GM18502 (cell line): ENCODE measurements around the gene DAGLB.

Experiments
- ATAC-seq: cut with Tn5 transposase; IDR thresholded peaks from one replicate; pipeline ENCODE4 v1.9.1; 2021; ENCODE audit warnings: mild to moderate bottlenecking; ENCODE audit not compliant: unreplicated experiment, poor library complexity

The DAGLB gene

GRCh38 chr7:6433784-6434615, 13.8 kb downstream of the DAGLB start:
- ATAC-seq = no peak

- ATAC-seq = no peak
These were observed 15.0 kb downstream of the DAGLB start for GRCh38 chr7:6432781-6433180.

DNA sequence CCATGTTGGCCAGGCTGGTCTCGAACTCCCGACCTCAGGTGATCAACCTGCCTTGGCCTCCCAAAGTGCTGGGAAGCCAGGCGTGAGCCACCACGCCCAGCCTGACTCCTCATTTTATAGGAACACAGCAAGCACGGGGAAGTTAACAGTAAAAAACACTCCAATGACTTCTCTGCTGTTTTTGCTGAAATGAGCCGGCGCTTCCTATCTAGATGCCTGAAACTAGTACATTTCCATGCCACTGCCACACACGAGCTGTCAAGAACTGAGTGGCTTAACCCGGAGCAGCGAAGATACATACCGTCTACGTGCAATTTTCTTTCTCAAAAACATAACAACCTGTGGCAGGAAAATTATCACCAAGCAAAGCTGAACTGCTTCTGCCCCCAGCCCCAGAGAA, 16.8 kb downstream of the DAGLB start:
- no peak for ATAC-seq

DNA sequence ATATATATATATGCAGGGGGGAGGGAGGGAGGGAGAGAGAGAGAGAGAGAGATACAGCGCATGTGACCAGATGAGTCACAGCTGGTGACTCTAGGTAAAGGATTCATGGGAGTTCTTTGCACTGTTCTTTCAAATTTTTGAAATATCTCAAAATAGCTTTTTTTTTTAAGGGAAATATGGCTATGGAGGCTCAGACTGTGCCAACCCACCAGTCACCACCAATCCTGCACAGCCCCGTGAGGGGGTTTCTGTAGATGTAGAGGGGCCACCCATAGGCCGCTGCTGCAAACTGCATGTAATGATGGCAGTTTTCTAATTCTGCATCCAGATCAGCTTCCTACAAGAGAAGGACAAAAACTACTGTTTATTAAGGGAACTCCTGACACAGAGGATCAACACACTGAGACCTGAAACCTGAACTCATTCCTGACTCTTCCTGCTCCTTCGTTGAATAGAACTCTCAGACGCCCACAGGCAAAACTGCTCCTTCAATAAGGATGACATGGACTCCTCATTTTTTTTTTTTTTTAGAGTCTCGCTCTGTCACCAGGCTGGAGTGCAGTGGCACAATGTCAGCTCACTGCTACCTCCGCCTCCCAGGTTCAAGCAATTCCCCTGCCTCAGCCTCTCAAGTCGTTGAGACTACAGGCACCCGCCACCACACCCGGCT, 17.3 kb downstream of the DAGLB start:
- ATAC-seq = no peak

GRCh38 chr7:6425948-6426347, 21.8 kb downstream of the DAGLB start:
- no peak for ATAC-seq

DNA sequence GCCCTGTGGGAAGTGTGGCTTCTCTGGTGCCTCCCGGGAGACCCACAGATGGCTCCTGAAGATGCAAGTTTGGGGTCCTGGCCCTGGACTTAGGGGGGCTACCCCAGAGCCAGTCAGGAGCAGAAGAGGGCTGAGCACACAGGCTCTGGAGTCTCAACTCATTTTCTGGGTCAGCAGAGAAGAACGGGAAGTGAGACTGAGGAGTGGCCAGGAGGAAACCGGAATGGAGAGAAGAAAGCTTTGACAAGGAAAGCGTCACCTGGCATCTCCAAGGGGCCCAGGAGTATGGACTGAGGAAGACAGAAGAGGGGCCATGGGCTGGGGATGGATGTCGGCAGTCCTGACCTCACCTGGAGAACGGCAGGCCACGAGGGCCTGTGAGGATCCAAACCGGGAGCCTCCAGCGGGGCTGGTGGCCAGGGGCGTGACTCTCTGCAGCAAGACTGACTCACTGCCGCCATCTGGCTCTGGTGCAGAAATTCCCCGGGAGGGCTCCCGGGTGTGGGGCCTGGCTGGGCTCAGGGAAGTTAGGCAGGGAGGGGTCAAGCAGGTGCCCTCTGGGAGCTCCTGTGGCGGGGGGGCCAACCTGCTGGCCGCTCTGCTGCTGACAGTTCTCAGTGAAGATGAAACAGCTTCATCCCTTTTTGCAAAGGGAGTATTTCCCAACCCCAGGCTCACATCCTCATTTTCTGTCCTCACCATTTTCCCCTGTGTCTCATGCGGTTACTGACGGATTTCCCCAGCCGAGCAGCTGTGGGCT, 23.6 kb downstream of the DAGLB start:
- ATAC-seq = no peak

DNA sequence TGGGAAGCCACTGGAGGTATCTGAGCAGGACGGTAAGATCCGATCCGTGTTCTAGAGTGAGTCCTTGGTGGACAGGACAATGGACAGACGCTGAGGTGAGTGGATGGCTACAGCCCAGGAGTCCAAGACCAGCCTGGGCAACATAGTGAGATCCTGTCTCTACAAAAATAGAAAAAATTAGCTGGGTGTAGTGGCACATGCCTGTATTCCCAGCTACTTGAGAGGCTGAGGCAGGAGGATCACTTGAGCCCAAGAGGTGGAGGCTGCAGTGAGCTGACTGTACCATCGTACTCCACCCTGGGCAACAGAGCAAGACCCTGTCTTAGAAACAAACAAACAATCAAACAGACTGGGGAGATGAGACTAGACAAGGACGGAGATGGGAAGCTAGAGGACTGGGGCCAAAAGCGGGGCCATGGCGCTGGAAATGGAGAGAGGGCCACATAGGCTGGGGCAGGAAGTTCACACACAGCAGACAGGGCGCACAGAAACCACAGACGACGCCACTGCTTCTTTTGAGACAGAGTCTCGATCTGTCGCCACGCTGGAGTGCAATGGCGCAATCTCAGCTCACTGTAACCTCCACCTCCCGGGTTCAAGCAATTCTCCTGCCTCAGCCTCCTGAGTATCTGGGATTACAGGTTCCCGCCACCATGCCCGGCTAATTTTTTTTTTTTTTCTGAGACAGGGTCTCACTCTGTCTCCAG, 24.7 kb downstream of the DAGLB start:
- no peak for ATAC-seq

GRCh38 chr7:6422095-6422494, 25.7 kb downstream of the DAGLB start:
- ATAC-seq = no peak

DNA sequence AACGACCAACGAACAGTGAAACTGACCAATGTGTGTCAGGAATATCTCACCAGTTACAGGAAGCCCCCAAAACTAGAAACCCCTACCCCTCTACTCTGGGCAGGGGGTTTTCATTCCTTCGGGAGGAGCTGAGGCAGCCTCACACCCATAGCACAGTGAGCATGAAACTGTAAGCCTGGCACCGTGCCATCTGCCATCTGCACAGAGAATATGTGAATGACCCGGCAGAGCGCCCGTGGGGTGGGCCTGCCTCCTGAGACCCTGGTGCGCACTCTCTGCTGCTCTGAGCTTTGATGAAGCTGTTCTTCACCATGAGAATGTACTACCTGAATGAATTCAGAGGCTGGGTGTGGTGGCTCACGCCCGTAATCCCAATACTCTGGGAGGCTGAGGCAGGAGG, 27.1 kb downstream of the DAGLB start:
- ATAC-seq = no peak

DNA sequence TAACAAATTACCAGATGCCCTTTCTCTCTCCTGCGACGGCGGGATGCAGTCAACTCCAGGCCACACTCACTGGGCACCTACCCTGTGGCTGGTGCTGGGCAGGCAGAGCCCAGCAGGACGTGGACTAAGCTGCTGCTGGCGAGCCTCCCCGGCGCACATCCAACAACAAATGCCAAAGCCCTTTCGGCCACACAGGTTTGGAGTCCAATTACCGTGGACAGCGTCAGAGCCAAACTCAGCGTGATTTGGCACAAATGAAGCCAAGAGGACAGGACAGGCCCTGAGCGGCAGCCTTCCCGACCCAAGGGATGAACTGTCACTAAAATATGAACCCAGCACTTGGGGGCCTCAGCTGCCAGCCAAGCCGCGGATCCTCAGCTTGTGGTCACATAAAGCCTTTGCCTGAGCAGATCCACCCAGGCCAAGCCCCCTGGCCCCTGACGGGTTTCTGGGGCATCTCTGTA, 28.4 kb downstream of the DAGLB start:
- ATAC-seq = no peak

- no peak for ATAC-seq
These were observed 30.3 kb downstream of the DAGLB start for GRCh38 chr7:6417408-6417807.

DNA sequence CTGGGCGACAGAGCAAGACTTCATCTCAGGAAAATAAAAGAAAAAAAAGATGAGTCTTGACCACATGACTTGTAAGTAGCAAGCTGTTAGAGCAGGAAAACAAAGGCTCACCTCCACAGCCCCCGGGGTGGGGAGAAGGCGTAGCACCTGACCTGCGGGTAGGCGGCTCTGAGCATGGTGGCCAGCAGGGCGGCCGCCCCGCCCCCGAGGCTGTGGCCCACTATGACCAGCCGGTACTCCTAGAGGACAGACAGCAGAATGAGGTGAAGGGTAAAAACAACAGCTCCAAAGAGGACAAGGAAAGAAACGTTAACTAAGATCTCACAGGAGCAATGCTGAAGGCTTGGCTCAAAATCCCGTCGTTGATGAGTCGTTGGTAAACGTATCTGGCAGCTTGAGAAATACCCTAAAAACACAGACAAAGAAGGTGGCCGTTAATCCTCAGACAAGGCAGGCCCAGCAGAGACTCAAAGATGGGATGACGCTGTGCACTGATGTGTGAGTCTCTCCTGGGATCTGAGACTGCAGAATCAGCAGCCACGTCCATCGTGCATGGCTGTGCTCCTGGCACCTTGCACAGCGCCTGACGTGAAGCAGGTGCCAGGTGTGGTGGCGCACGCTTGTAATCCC, 31.1 kb downstream of the DAGLB start:
- ATAC-seq = no peak

DNA sequence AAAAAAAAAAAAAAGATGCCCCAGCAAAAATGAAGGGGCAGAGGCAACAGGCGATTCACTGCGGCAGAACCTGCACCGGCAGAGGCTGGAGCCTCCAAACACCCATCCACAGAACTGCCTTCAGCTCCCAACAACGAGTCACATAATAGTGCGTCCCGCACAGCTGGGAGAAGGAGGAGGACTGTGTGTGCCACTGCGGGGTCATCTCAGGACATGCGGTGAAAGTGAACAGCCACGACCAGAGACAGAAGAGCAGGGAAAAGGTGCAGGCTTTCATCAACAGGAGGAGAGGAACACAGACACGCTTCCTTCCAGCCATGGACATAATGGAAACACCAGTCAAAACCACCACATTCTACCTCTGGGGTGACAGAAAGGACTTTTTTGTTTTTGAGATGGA, 34.1 kb downstream of the DAGLB start:
- no peak for ATAC-seq

DNA sequence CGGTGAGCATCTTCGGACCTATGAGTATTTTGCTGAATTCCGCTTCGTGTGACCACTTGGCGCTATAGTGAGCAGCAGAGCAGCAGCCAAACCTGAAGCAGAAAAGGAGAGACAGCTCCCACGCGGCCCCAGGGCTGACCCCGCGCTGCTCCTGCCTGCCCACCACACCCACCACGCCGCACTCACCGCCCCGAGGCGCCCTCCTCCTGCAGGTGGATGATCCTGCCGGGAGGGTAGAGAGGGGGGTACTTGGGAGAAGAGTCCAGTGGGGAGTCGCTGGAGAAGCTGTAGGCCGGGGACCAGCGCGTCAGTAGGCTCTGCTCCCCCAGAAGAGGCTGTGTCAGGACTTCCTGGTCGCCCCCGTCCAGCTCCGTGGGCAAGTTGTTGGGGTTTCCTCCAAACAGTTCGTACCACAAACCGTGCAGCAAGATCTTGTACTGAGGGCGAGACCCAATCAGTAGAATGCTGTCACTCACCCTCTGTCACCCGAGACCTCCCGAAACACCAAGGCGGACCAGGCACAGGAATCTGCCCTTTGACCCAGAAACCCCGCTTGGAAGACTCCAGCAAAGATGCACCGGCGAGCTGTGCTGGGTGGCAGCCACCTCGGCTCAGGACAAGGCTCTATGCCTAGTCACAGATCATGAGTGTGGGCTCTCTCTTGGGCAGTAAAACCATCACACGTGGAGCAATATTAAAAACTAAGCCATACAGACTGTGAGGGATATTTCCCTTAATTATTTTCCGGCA, 37.6 kb downstream of the DAGLB start:
- ATAC-seq = no peak

DNA sequence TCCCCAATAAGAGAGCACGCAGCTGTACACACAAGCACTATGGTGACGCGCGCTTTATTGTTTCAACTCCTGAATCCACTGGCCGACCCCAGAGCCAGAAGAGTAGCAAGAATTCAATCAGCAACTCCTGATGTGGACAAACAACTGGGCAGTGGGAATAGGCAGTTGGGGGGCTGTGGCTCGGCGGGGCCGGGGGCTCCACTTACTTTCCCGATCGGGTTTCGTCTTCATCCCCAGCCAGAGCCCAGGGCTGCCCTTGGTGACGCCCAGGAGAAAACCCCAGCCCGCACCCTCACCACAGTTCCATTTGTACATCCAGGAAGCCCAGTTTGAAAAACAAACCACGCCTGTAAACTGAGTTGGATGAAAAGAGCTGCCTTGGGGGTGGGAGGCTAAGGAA, 38.7 kb downstream of the DAGLB start:
- ATAC-seq = no peak

GRCh38 chr7:6407434-6407833, 40.3 kb downstream of the DAGLB start:
- no peak for ATAC-seq

DNA sequence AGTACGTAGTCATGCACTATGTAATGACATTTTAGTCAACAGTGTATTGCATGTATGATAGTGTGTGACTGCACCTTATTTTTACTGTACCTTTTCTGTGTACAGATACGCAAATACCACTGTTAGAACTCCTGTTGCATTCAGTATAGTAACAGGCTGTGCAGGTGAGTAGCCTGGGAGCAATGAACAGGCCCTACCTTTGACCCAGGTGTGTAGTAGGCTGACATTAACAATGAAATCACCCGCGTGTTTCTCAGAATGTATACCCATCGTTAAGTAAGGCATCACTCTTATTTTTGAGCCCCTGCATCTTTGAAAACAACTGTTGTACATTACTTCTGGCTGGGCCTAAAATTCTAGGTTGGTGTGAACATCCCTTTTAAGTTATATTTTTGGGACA, 41.6 kb downstream of the DAGLB start:
- ATAC-seq = no peak

- ATAC-seq = no peak
These were observed 43.8 kb downstream of the DAGLB start for GRCh38 chr7:6403907-6404306.

GRCh38 chr7:6402741-6403140, 45.0 kb downstream of the DAGLB start:
- ATAC-seq = no peak
